C1 segment of cervical spinal cord (tissue), 14 donors: ENCODE results near the gene SYCE3.

Experiments used
- DNase-seq, 14 donors: peaks; one replicate each; lab custom pipeline; 2025; lab: John Stamatoyannopoulos, UW

SYCE3 gene

DNA sequence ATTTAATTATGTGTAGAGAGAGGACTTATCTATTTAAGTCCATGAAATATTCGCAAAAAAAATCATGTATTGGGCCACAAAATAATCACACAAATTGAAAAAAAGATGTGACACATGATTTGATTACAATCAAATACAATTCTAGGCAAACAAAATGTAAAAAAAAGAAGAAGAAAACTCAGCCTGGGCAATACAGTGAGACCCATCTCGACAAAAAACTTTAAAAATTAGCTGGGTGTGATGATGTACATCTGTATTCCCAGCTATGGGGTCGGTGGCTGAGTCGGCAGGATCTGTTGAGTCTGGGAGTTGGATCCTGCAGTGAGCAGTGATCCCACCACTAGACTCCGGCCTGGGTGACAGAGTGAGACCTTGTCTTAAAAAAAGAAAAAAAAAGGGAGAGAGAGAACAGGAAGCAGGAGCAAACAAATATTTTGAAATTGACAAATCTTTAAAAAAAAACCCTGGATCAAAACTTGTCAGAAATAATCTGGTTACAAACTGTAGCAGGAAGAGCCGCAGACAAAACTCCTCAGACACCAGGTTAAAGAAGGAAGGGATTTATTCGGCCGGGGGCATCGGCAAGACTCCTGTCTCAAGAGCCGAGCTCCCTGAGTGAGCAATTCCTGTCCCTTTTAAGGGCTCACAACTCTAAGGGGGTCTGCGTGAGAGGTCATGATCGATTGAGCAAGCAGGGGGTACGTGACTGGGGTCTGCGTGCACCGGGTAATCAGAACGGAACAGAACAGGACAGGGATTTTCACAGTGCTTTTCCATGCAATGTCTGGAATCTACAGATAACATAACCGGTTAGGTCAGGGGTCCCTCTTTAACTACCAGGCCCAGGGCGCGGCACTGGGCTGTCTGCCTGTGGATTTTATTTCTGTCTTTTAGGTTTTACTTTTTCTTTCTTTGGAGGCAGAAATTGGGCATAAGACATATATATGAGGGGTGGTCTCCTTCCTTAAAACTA is 29.6 kb downstream of the SYCE3 start:
- DNase-seq = no peak

DNA sequence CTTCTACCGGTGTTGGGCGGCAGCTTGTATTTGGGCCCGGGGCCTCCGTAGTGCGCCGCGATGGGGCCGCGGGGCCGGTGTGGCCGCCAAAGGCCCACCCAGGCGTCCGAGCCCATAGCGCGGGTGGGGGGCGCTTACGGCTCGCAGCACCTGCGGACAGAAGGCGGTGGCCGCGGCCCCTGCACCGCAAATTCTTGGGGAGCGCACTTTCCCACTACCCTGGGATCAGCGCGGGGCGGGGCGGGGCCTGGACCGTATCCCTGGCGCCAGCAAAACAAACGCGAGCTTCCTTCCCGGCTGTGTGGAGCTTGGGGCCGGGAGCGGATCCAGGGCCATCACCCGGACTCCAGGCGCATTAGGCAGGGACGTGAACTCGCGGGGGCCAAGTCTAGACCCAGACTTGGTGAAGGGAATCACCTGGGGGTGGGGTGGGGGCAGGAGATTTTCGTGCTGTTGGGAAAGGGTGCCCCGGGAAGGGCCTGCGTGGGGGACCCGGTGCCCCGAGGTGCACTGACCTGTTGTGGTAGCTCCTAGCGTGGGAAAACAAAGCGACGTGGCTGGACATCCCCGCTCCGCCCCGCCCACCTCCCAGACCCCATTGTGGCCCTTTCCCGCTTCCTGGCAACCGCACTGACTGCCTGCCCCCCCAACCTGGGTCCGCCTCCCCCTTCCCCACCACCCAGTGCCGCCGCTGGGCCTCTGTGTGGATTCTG is 30.6 kb downstream of the SYCE3 start:
- DNase-seq = peak in 1 of 14 donors; percentile 50

DNA sequence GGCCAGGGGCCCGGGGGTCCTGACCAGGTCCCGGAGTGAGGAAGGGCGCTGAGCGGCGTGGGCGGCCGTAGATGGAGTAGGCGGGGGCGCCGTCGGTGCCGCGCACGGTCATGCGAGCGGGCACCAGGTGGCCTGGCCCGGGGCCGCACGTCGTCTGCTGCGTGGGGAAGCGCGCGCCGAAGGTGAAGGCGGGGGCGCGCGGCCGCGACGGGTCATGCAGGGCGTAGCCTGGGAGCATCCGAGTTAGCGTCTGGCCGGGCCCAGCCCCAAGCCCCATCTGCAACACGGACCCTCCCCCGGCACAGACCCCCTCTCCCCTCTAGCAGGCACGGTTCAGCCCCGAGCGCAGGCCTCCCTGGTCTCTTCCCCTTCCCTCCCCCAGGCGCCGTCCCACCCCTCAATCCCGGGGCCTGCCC is 31.2 kb downstream of the SYCE3 start:
- no peak for DNase-seq

DNA sequence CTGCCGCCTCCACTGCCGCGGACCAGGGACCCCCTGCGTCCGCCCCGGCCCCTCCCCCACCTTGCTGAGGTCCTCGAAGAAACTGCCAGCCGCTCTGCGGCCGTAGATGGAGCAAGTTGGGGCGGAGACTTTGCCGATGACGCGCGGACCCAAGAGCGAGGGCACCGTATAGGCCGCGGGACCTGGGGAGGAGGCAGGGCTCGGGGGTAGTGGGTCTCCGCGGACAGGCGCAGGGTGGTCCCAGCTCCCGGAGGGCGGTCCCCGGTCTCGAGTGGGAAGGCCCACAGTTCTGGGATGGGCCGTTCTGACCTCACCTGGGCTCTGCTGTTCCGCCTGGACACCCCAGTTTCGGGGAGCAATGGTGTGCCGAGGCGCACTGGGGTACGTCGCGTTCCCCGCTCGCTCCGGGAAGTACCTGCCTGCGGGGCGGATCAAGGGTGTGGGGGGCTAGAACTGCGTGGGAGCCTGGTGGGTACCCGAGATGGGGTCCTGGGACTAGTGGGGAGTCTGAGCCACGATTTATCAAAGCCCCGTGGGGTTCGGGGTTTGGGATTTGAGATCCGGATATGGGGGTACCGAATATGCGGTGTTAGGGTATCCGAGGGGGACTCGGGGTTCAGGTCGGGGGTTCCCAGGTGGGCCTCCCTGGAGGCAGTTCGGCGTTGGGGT is 31.7 kb downstream of the SYCE3 start:
- peak in 2 of 14 donors; percentile 18 to 37 for DNase-seq

DNA sequence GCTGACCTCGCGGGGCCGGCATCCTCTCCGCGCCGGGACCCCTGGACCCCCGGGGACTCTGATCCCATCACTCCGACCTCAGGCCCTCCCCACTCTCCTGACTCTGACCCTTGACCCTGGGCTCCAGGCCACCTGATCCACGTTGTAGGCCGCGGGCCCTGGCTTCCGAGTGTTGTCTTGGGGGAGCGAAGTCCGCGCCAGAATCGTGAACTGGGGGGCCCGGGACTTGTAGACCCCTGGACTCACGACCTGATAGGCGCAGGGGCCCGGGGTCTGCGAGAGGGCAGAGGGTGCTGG is 32.2 kb downstream of the SYCE3 start:
- no peak for DNase-seq

DNA sequence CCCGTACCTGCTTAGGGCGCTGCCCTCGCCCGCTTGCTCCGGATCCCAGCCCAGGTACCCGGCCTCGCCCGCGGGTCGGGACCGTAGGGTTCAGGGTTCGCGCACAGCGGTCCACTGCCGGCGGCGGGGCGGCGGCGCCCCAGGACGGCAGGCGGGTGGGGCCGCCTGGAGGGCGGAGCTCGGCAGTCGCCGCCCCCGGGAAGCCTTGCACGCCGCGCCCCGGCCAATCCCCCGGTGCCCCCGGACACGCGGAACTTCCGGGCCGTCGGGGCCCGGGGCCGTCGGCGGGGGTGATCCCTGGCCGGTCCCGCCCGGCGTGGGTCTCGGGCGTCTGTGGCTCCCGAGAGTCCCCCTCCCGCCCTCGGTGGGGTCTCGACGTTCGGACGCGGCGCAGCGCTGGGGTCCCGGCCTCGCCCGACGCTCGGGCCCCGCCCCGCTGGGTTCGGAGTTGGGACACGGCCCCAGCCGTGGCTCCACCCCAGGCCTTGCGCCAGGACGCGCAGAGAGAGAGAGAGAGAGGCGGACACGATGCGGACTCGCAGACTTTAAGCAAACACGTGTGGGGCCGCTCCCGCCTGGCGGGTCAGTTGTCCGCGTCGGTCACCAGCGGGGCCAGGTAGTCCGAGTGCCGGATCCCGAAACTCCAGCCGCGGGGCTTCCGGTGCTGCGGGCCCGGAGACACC is 32.7 kb downstream of the SYCE3 start, which contains the start of gene TYMP:
Gene TYMP (minus strand): TSS at position 116 of the 683 bp plus-strand sequence. CDS start 303 bp downstream, outside the sequence.
- peak in 2 of 14 donors; percentile 47 to 56 for DNase-seq

DNA sequence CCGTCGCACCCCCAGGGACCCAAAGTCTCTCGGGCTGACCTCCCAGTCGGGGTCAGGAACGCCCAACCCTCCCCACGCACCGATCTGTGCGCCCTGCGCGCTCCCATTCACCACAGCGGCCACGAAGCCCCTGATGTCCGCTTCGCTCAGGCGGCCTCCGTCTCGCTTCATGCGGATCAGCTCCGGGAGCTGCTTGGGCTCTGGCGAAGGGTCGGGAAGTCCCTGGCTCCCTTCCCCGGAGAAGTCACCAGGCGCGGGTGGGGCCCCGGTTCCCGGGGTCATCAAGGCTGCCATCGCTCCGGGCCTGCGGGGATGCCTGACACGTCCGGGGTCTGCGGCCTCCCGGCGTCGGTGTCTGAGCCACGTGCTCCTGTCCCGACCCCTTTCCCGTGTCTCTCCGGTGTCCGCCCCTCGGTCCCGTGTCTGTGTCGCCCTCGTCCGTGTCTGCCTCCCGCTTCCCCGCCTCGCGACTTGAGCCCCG is 33.3 kb downstream of the SYCE3 start:
- DNase-seq = no peak

DNA sequence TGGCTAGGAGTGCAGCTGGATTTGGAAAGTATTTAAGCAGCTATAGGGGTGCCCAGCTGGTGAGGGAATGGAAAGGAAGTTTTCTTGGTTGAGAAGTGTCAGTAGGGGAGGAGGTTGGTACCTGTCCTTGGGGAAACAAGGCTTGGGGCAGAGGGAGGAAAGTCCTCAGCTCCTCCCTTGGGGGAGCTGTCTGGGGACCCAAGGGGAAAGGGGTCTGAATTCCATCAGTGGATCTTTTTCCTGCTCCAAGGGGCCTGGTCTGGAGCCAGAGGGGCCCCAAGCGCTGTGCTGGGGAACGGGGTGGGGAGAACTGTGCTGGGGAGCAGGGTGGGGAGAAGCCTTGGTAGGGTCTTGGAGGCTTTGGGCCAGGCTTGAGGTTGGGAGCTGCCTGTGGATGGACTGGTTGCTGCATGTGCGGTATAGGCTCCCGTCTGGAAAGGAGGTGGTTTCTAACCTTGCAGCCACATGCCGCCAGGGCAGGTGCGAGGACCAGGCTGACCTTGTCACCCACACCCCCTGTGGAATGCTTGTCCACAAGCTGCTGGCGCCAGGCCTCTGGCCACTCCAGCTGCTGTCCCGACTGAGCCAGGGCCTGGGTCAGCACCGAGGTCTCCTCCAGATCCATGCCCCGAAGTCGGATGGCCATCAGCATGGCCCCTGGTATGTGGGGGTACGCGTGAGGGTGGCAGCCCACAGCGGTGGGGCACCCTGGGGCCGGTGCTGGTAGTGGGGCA is 33.9 kb downstream of the SYCE3 start:
- no peak for DNase-seq

DNA sequence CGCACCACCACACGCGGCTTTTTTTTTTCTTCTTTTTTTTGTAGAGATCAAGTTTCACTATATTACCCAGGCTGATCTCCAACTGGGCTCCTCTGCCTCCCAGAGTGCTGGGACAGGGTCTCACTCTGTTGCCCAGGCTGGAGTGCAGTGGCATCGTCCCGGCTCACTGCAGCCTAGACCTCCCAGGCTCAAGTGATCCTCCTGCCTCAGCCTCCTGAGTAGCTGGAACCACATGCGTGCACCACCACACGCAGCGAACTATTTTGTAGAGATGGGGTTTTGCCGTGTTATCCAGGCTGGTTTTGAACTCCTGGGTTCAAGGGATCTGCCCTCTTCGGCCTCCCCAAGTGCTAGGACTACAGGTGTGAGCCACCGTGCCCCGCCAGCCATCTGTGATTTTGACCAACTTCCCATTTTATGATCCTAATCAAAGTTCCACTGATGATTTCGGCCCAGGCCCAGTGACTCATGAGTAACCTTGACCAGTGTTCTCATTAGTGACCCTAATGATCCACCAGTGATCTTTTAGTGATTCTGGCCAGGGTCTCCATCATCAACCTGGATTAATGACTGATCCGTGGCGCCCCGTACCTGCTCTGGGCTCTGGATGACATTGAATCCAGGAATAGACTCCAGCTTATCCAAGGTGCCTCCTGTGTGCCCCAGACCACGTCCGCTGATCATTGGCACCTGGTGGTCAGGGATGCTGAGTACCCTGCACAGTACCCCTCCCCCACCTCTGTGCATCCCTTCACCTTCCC is 34.6 kb downstream of the SYCE3 start:
- DNase-seq = no peak

DNA sequence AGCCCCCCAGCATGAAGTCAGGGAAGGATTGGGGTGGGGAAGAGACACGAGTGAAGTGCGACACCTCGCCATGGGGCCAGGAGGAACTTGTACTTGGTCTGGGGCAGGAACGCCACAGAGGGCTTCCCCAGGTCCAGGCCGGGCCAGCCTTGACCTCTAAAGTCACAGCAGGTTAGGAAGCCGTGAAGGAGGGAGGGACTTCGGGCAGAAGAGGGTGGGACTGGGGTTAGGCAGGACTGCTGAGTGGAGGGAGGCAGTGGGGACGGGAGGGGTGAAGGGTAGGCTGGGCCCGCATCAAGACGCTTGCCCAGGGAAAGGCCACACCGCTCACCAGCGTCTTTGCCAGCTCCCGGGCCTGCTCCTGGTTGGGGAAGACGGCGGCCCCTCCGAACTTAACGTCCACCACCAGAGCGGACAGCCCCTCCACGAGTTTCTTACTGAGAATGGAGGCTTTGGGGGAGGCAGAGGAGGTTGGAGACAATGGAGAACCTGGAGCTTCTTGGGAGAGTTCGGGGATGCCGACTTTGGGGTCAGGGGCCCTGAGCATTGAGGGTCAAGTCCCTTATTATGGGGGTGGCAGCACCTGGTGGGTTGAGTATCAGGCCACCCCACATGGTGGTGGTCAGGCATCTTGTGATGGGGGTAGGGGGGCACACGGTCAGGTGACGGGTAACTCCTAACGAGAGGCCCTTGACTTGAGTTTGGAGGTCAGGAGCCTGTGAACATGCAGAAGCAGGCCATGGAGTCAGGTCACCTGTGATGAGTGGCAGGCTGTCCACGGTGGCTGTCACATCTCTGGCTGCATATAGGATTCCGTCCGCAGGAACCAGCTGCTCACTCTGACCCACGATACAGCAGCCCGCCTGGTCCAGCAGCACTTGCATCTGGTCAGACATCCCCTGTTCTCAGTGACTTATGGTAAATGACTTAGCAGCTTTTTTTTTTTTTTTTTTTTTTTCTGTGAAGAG is 35.6 kb downstream of the SYCE3 start:
- DNase-seq = peak in 2 of 14 donors; percentile 45 to 67

DNA sequence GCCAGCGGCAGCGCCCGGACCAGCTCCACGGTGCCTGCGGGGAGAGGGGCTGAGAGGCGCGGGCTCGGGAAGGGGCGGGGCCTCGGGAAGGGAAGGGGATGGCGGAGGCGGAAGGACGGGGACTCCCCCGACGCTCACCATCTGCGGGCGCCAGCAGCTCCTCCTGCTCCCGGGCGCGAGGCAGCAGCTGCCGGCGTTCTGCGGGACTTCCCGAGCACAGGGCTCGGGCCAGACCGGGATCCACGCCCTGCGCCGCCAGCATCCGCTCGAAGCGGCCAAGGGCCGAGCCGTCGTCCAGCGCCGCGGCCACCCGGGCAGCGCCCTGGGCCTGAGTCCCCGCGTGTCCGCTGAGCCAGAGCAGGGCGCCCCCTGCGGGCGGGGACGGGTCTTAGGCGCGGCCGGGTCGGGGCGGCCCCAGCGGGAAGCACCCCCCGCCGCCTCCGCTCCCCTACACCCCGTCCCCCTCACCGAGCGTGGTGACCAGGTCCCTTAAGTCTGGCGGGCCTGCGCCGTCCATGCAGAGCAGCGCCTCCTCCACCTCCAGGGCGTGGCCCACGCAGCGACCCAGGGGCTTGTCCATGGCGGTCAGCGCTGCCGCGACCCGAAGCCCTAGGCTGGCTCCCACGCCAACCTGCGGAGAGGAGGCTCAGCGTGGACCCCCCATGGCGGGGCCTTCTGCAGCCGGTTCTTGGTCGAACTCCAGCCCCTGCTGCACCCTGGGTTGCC is 36.4 kb downstream of the SYCE3 start:
- DNase-seq = peak in 9 of 14 donors; percentile 60 to 85 (median 74)

DNA sequence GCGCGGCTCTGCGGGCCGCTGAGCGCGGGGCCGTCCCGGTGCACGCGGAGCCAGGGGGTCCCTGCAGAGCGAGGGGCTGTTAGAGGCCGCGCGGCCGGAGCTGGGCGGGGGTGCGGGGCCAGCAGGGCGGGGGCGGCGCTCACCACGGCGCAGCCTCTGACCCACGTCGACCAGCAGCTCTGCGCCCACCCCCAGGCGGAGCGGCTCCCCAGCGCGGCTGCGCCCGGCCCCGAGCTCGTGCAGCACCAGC is 36.9 kb downstream of the SYCE3 start:
- peak in 3 of 14 donors; percentile 77 to 85 (median 84) for DNase-seq

DNA sequence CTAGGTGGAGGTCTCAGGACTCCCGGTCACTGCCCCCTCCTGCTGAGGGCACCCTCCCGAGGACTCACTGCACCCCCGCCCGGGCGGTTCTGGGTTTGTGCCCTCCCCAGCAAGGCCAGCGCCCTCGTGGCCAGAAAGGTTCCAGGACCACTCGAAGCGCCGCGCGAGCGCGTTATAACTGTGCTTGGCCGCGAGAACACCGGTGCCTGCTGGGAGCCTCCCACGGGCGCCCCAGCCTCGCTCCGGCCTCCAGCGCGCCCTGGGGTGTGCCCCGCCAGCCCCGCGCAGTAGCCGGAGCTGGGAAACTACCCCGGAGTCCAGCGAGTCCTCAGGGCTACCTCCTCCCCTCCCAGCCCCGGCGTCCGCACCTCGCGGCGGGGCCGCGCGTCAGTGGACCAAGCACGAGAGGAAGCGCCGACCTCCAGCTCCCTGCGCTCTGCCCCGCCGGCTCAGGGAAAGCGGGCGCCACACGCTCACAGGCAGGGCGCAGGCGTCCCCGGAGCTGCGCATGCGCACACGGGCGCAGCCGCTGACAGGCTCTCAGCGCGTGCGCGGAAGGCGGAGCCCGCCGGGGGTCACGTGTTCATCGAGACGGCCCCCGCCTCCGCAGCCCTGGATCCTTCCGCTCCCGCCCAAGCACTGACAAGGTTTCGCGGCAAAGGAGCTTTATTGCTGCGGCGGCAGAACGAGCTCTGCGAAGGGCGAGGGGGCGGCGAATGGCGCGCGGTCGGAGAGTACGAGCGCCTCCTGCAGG is 37.4 kb downstream of the SYCE3 start, which contains the start of gene SCO2:
Gene SCO2 (minus strand): TSS at position 495 of the 754 bp plus-strand sequence. CDS start 1,187 bp downstream, outside the sequence.
- peak; percentile 68 to 97 (median 88) for DNase-seq

DNA sequence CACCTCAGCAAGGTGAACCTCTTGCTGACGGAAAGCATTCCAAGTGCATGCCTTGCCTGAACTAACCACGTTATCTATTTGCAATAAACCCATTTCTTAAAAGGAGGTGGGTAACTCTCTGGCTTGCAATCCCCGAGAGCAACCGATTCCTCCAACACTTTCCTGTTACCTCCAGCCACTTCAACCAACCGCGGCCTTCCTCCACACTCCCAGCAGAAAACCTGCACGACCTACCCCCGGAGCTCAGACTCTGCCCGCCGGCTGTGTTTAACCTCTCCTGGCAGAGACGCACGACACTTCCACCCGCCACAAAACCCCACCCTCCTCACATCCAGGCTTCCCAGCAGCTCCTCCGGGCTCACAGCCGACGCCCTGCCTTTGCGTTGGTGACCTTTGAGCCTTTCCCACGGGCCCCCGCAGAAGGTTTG is 38.0 kb downstream of the SYCE3 start:
- DNase-seq = no peak

DNA sequence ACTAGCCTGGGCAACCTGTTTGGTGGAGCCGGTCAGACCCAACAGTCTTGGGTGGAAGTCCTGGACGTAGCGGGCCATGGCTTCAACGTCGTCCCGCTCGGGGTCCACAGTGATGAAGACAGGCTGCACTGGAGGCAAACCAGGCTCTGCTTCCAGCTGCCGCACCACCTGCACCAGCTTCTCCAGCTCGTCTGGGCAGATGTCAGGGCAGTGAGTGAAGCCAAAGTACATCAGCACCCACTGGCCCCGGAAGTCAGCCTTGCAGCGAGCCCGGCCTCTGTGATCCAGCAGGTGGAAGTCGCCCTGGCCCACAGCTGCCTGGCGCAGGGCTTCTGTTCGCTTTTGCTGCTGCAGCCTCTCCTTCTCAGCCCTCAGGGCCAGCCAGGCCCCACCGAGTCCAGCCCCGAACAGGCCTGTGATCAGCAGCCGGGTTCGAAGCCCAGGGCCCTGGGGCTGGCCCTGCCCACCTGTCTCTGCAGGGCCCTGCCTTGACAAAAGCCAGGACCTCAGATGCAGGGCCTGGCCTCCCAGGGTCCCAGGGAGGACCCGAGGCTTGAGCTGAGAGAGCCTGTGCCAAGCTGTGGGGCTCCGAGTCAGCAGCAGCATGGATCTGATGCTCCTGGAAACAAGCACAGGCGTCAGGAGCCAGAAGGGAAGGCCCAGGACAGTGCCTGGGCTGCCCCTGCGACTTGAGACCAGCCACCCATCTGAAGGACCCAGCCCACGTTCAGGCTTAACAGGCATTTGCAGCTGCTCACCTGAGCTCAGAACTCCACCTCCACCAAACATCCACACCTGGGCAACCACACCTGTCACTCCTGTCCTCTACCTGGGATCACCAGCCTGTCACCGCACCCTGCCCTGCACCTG is 38.7 kb downstream of the SYCE3 start:
- no peak for DNase-seq

DNA sequence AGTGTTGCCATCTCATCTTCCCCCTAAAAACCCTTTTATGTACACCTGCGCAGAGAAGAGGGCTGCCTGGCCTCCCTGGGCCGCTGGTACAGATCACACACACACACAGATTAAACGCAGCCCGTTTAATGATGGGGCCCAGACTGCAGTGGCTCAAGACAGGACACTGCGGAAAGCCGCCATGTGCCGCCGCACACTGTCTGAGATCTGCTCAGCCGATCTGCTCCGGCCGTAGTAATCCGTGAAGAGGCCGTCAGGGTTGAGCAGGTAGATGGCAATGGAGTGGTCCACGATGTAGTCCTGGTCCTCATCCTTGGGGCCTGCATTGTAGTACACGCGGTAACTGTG is 39.3 kb downstream of the SYCE3 start:
- no peak for DNase-seq
